GM18909 (cell line): Measurements from ENCODE around the gene SEPTIN11.
"Not testable (repeated sequence)": the region's sequence is repeated elsewhere in the genome, so short reads cannot be mapped to it uniquely, and the experiment has no call there.

ENCODE experiments used
- ATAC-seq: cut with Tn5 transposase; IDR thresholded peaks from one replicate; pipeline ENCODE4 v1.9.1; 2021; ENCODE audit warnings: mild to moderate bottlenecking; ENCODE audit not compliant: unreplicated experiment, poor library complexity

The SEPTIN11 gene

DNA sequence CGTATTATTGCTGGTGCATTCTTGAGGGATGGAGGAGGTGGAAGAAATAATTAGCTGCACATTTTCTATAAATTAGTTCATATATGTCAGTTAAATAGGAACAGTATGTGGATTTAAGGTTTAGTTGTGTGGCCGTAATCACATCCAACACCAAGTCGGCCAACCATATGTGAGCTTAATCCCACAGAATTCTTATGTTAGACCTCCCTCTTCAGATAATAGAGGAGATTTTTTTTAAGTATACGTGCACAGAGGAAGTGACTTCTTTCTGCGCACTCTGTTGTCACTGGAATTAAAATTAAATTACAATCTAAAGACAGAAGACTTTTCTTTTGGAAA lies 2.1 kb downstream of the SEPTIN11 start:
- no peak for ATAC-seq

DNA sequence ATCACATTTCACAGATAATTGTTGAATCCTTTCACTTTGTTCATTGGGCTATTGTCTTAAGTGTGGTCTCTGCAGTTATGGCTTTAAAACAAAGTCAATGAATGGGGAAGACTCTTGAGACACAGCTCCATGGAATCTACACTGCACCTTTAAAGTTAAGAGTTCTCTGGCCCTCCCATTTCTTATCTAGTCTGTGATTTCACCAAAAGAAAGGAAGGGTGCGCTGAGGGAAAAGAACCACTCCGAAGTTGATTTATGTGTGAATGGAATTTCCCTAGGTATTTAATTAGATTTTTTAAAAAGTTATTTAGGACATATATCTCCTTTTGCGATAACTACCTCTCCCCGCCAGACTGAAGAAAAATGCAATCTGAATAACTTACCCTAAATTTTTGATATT lies 2.5 kb downstream of the SEPTIN11 start:
- ATAC-seq = no peak

DNA sequence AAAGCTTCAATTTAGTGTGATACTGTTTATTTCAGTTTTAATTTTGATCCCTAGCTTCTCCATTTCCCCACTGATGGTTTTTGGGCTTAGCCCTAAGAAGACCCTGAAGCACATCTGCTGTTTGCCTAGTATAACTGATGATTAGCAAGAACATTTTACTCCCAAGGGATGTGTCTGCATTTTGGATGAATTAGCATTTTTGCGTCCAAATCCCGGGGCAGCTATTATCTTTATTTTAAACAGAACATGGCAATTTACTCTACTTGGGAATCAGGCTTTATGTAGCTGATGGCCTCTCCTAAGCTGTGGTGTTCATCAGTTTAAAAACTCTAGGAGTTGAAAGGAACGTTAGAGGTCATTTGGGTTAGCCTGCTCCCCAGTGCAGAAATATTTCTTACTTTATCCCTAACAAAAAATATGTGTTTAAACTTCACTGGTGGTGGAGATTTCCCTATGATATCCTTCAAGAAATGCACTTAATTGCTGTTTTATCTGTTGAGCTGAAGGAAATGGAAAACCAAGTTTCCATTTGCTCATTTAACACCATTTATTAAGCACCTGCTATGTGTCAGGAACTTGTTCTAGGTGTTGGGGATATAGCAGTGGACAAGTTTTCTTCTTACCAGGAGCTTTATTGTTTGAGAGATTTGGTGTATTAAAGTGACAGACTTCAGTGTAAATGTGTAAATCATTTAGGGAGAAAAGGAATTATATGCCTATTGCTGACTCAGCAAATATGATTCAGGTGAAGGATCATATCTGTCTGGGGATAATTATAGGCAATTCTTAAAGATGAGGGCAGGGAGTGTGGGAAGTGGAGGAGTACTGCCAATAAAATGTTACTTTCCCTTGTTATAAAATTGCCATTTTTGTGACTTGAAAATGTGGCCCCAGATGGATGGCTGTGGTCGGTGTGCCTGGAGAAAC lies 3.4 kb downstream of the SEPTIN11 start:
- no peak for ATAC-seq

DNA sequence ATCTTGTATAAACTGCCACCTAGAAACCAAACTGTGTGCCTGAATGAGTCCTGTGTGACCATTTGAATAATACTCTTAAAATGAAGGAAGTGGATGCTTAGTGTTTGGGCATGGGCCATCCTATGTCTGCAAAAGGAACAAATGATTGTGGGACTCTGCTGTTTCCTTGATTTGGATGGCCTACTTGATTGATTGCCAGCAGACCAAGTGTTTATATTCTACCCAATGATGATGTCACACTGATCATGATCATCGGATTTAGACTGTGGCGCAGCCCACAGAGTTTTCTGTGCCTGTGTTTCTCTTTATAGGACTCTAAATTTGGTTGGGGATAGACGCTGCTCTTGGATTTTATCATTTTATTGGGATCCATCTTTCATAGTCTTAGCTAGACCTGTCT lies 4.4 kb downstream of the SEPTIN11 start:
- no peak for ATAC-seq

DNA sequence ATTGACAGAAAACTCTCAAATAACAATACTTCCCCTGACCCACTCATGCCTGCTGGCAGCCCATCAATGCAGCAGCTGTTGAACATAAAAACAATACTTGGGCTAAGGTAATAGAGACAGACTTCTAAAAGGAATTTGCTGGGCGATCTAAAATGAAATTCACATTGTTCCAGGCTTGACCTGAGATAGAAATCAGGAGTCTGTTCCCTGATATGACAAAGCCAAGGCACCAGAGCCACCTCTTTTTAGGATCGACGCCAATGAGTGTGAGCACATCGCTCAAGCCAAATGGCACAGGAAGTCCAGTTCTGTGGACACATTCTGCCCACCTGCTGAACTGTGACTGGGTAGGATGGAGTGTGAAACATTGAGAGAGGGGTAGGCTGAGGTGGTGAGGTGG lies 4.9 kb downstream of the SEPTIN11 start:
- ATAC-seq = no peak

DNA sequence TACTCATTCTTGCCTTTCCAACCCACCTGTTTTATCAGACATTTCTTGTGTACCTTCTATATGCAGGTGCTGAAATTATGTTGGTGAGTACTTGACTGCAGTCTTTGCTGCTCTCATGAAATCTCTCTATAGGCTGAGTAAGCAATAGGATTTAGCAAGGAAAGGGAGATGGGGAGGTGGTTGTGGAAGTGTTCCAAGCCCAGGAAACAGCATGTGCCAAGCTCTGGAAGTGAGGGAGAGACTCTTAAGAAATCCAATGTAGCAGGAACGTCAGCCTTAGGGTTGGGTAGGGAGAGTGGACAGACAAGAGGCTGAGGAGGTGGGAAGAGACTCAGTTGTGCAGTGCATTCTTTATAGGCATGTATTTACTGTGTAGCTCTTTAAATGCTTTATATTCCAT lies 5.6 kb downstream of the SEPTIN11 start:
- ATAC-seq = no peak

DNA sequence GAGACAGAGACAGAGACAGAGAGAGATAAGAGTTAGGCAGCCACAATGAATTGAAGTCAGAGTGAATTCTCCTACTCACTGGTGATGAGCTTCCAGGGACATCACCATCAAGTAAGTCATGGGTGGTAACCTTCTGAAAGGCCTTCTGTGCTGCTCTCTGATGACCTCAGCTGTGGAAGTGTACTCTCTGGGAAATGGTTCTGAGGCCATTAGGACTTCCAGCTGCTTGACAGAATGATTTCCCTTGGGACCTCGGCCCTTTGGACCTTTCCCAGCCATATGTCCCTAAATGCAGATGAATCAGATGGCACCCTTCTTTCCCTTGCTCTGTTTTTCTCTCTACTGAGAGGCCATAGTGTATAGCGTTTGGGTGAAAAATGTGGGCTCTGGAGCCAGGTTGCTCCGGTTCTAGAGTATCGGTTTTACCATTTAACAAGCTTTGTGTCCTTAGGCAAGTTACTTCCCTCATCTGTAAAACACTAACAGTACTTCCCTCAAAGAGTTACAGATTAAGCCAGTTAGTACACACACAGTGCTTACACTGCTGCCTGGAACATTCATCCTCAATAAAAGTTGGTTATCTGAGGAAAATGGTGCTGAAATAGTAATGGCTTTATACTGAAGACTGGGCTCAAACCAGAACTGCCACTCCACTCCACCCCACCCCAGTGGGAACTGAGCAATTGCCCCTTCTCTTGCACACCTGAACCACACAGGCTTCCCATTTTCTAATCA lies 7.6 kb downstream of the SEPTIN11 start:
- no peak for ATAC-seq

DNA sequence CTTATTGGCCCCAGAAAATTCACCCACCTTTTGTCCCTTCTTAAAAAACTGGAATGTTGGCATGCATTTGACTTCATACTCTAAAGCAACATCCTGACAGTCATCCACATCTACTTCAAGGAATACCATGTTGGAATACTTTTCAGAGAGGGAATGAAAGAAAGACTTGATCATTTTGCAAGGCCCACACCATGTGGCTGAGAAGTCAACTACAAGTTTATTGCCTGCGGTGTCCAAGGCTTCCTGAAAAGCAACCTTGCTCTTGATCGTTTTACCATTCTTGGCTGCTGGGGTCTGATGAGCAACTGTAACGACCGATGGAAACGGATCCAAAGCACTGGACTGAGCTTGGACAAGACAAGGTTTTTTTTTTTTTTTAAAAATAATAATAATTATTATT lies 9.3 kb downstream of the SEPTIN11 start:
- no peak for ATAC-seq

DNA sequence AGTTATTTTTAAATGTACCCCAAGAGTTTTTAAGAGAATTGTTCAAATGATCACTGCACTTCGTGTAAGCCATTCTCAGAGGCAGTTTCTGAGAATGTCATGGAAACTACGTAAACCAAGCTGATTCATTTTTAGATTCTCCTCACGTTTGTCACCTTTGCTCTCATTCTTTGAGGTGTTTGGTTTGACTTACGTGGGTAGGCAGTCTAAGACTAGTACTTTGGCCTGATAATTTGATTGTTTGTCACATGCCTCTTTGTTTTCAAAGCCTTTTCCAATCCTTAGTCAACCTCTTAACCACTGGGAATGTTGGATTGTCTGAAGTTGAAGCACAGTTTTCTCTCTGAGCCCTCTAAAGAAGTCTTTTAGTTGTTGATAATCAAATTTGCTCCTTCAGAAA lies 10.5 kb downstream of the SEPTIN11 start:
- ATAC-seq = peak; percentile 80

DNA sequence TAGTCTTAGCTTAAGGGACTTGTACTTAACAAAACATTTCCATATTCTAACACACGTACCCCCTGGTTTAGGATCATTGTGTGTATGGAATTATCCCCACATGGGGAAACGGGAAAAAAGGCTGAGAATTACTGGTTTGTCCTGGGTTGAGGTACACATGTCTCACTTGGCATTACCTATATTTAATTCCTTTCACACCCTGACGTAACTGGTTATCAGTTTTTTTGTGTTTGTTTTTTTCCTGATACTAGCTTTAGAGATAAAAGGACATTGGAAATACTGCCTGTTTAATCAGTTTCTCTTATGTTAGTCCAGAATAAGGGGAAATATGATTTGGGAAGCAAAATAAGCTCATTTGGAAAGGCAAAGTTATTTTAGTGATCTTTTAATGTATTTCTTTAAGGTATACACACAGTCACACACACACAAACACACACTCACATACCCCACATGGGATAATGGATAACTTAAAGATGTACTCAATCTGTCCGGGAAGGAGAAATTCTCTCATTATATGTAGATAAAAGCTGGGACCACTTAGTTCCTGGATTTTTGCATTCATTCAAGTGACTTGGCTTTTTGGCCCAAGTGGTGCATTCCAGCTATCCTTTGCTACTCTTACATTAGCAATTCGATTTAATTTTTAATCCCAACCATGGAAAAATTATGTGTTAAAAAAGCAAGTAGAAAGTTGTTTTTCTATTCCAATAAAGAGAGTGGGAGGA lies 13.0 kb downstream of the SEPTIN11 start:
- no peak for ATAC-seq

DNA sequence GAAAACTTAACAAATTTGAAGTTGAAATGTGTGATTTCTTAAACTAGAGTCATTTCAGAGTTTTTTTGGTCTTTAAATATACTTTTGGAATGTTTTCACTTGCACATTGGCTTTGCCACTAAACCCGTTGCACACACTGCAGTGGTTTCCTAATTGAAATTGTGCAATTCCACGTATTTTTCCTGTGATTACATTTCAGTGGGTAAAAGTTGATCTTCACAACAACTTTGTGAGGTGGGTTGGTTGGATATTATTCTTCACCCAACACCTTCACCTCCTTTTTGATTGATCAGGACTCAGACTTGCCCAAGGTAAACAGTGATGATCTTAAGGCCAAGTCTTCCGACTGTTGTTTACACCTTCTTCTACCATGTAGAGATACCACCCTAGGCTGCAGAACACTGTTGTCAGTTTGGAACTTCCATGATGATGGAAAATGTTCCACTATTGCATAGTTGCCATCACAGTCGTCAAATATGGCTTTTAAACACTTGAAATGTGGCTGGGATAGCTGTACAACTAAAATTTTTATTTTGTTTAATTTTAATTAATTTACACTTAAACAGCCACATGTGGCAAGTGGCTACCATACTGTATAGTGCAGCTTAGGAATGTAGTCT lies 13.7 kb downstream of the SEPTIN11 start:
- no peak for ATAC-seq

DNA sequence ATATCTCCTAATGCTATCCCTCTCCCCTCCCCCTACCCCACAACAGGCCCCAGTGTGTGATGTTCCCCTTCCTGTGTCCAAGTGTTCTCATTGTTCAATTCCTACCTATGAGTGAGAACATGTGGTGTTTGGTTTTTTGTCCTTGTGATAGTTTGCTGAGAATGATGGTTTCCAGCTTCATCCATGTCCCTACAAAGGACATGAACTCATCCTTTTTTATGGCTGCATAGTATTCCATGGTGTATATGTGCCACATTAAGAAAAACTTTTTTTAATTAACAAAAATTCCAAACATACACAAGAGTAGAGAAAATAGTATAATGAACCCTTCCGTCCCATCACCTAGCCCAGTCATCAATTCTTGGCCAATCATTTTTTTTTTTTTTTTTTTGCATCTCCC lies 14.4 kb downstream of the SEPTIN11 start:
- not testable (repeated sequence) for ATAC-seq

DNA sequence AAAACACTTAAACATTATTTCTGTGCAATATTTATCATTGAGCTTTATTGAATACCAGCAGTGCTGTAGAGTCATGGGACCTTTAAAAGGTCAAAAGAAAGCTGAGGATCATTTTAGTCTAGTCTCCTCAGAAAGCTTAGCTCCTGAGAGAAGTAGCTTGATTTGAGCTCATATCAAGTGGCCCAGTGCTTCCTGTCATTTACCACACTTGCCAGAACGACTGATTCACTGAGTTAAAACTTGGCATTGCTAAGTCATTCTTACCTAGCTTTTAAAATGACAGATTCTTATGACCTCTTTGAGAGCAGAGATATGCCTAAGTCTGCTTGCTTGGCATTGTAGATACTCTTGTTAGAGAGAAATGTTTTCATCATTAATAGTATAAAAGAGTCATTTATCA lies 15.2 kb downstream of the SEPTIN11 start:
- no peak for ATAC-seq

DNA sequence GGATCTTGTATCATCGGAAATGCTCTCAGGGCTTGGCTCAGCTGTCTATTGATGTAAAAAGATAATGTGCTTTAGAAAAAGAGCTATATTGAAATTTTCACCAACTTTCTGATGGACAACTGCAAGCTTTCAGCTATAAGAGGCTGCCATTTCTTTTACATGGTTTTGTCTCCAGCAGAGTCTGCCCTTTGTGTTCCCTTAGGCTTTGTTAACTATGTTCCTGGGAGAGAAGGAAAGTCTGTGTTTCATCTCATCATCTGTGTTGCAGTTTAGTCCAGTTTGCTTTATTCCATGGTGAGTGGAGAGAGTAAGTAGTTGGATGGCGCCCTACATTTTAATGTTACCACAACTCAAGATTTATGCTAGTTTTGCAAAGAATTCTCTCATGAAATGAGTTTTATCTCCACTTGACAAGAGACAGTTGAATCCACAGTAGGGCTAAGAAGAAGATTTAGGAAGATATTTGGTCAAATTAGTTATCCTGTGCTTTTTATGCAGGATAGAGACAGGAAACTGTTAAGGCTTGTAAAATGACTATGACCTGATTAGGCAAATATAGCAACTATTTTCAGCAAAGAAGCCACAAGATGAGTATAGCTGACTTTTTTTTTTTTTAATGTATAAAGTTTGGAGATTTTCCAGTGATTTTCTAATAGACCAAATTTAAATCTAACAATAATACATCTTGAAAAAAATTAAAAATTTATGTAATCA lies 16.5 kb downstream of the SEPTIN11 start:
- no peak for ATAC-seq

DNA sequence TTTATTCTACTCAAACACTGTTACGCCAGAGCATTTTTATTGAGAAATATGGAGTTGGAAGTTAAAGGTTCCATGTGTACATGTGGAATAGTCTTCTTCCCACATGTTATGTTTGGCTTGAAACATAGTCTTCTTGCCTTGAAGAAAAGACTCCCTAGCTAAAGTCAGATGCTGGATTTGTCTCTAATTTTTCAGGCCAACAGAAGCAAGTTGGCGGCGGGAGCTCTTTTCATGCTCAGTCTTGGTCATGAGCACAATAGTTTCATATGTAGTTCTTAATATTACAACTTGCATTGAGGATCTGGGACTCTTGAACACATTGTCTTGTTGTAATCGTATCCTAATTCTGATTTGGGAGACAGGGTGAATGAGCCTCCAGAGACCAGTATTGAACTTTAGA lies 19.4 kb downstream of the SEPTIN11 start:
- no peak for ATAC-seq

DNA sequence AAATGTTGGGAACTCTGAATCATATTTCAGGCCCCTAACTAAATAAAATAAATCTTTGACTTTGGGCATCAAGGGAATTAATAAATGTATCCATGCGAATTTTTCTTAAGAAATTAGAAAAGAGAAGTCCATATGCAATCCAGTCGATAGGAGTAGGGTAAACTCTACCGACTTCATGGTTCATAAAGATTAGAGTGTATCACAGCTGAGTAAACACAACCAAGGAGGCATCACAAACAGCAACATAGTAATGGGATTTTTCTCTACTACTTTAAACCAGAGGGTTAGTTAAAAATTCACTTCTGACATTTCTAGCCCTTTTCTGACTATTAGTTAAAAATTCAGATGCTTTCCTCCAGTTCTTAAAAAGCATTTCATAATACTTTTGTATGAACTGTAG lies 19.9 kb downstream of the SEPTIN11 start:
- ATAC-seq = no peak

DNA sequence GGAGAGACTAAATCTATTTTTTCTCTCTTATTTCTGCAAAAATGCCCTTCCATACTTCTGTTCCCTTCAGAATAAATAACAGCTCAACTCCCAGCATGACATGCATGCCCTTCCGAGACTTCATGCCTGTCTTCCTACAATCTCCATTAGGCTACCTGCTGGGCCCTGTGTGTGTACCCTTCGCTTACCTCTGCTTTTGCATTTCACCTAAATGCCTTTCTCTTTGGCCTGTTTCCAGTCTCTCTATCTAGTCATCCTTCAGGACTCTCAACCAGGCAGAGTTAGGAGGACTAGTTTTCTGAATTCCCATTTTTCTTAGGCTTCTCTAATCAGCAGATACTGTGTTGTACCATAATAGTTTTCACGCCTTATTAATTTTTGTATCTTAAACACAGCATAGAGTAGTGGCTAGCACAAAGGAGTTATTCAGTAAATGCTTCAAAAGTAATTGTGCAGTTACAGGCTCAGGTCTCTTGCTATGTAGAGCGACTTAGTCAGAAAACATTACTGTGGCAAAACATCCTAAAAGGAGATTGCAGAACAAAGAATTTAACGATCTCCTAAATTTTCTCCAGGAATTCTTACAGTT lies 20.5 kb downstream of the SEPTIN11 start:
- no peak for ATAC-seq

DNA sequence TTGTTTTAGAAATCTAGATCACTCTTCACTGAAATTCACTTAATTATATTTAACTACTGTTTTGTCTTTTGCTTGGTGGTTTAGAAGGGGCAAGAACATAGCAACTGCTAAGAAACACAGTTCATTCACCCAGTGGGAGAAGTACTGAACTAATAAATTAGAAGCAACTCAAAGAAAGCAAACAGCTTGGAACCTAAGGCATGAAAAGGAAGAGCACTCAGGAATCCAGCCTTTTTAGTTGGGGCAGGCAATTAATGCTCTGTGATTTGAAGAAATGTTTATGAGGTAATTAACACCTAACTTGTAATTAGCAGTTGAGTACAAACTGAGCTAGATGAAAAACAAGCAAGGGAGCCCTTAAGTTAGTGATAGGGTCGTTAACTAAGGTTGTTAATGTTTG lies 22.8 kb downstream of the SEPTIN11 start:
- ATAC-seq = no peak

DNA sequence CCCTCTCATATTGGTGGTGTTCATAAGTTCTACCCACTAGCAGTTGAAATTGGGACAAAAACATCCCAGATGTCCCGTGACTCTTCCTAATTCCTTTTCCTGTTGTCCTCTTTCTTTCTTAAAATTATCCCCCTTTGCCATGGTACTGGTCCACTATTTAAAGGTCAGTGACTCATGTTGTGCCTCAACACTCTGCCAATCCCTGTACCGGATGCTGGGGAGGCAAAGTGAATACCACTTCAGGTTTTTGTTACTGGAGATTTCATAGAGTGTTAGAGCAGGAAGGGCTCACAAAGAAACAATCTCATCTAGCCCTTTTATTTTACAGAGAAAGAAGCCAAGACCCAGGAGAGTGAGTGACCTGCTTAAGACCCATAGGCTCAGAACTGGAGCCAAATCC lies 24.6 kb downstream of the SEPTIN11 start:
- ATAC-seq = no peak

DNA sequence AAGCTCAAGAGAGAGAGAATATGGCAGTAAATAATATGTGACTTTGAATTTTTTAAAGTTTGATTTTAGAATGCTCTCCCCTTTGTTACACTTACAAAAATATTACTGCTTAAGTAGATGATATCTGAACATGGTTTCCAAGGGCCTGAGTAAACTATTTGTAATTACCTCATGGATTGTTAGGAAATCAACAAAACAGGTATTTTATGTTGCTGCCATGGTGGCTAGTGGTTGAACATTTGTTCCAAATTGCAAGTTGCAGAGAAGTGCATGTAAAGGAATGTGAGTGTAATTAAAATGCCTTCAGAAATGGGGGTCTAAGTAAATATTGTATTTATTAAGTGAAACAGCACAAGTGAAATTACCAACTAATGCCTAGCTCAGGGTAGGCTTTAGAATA lies 27.6 kb downstream of the SEPTIN11 start:
- ATAC-seq = no peak
